MM.1S (cell line): ENCODE results near the gene TNFSF9.

Source experiments
- DNase-seq: peaks from one replicate; pipeline ENCODE4 v3.0.0-alpha.2; 2015
- H2AFZ ChIP-seq: fragments of 300-600 bp; sonication (generic); 2 replicates; pipeline ENCODE4 v1.6.0; 2016; ENCODE audit warnings: antibody characterized with exemption, low read length
- H3F3A ChIP-seq: fragments of 300-600 bp; sonication (generic); 2 replicates; pipeline ENCODE4 v1.6.1; 2016; ENCODE audit warnings: mild to moderate bottlenecking, antibody characterized with exemption, low read length, moderate library complexity, mixed read lengths; ENCODE audit not compliant: insufficient read depth
- H3K27ac ChIP-seq: fragments of 300-600 bp; sonication (generic); 2 replicates; pipeline ENCODE4 v1.5.1; 2016; ENCODE audit warnings: mild to moderate bottlenecking, low read length
- H3K27me3 ChIP-seq: fragments of 300-600 bp; sonication (generic); replicated peaks from 2 replicates; pipeline ENCODE4 v1.6.0; 2016; ENCODE audit warnings: low read length; ENCODE audit not compliant: insufficient read depth
- H3K36me3 ChIP-seq: fragments of 300-600 bp; sonication (generic); replicated peaks from 2 replicates; pipeline ENCODE4 v1.6.1; 2016; ENCODE audit warnings: mild to moderate bottlenecking, low read length, mixed read lengths; ENCODE audit not compliant: insufficient read depth
- H3K4me1 ChIP-seq: fragments of 300-600 bp; sonication (generic); 2 replicates; pipeline ENCODE4 v1.6.1; 2016; ENCODE audit warnings: low read length, mixed read lengths
- H3K4me2 ChIP-seq: fragments of 300-600 bp; sonication (generic); 2 replicates; pipeline ENCODE4 v1.6.0; 2016; ENCODE audit warnings: low read depth, low read length
- H3K4me3 ChIP-seq: fragments of 300-600 bp; sonication (generic); 2 replicates; pipeline ENCODE4 v1.5.1; 2016; ENCODE audit warnings: low read length, mixed read lengths
- H3K79me2 ChIP-seq: fragments of 300-600 bp; sonication (generic); 2 replicates; pipeline ENCODE4 v1.6.1; 2016; ENCODE audit warnings: mixed run types, low read length, mixed read lengths
- H3K9ac ChIP-seq: fragments of 300-600 bp; sonication (generic); 2 replicates; pipeline ENCODE4 v1.6.1; 2016; ENCODE audit warnings: low read length, mixed read lengths
- H3K9me2 ChIP-seq: fragments of 300-600 bp; sonication (generic); replicated peaks from 2 replicates; pipeline ENCODE4 v1.6.1; 2016; ENCODE audit warnings: mild to moderate bottlenecking, low read length, mixed read lengths; ENCODE audit not compliant: insufficient read depth
- H3K9me3 ChIP-seq: fragments of 300-600 bp; sonication (generic); replicated peaks from 2 replicates; pipeline ENCODE4 v1.6.1; 2016; ENCODE audit warnings: mild to moderate bottlenecking, low read length, mixed read lengths; ENCODE audit not compliant: insufficient read depth
- H4K20me1 ChIP-seq: fragments of 300-600 bp; sonication (generic); 2 replicates; pipeline ENCODE4 v1.6.1; 2016; ENCODE audit warnings: mild to moderate bottlenecking, low read length, moderate library complexity, mixed read lengths; ENCODE audit not compliant: insufficient read depth
- EZH2 ChIP-seq: fragments of 300-600 bp; sonication (generic); optimal IDR thresholded peaks from 2 replicates; pipeline ENCODE3; 2017; ENCODE audit warnings: low read depth, mild to moderate bottlenecking, antibody characterized with exemption, low read length, mixed read lengths
- EZH2phosphoT487 ChIP-seq: fragments of 300-600 bp; sonication (generic); IDR thresholded peaks from 2 replicates; pipeline ENCODE4 v1.6.1; 2018; ENCODE audit warnings: antibody characterized with exemption, low read length
- TF ChIP-seq, protein P1 (sequence below): fragments of 300-600 bp; sonication (generic); IDR thresholded peaks from 2 replicates; pipeline ENCODE4 v1.5.1; 2016; ENCODE audit warnings: antibody characterized with exemption, low read length, mixed read lengths

Gene TNFSF9

DNA sequence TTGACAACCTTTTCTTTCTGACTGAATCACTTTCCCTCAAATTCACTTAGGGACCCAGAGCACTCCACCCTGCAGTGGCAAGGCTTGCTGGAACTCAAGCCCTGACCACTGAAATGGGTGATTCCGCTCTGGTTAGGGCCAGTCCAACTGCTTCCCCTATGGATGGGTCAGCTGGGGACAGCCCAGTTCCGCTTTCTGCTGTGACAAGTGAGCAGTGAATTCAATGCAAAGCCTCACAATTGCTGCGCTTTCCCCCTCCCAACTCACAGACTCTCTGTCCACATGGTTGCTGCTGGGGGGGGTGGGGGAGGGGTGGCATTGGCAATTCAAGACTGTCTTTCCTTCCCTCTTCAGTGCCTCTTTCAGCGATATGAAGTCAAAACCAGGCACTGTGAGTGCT lies 41.4 kb downstream of the TNFSF9 start:
- Histone ChIP-seq H3K9me3 (no peaks in the 10 kb centered on the region), H3K9me2 (no peaks in the 10 kb centered on the region), H3K4me1 (peaks cover 15% of the 10 kb centered on the region), H4K20me1 (no peaks in the 10 kb centered on the region), H3K4me3 (no peak overlapping the region), H3F3A (peaks cover 5% of the 10 kb centered on the region), H2AFZ (no peak overlapping the region), H3K4me2 (no peak overlapping the region), H3K36me3 (no peaks in the 10 kb centered on the region), H3K9ac (no peak overlapping the region), H3K79me2 (no peaks in the 10 kb centered on the region), H3K27ac (no peak overlapping the region), H3K27me3 (peaks cover 9% of the 10 kb centered on the region)
- no peak for DNase-seq
- TF ChIP-seq, protein P1, sequence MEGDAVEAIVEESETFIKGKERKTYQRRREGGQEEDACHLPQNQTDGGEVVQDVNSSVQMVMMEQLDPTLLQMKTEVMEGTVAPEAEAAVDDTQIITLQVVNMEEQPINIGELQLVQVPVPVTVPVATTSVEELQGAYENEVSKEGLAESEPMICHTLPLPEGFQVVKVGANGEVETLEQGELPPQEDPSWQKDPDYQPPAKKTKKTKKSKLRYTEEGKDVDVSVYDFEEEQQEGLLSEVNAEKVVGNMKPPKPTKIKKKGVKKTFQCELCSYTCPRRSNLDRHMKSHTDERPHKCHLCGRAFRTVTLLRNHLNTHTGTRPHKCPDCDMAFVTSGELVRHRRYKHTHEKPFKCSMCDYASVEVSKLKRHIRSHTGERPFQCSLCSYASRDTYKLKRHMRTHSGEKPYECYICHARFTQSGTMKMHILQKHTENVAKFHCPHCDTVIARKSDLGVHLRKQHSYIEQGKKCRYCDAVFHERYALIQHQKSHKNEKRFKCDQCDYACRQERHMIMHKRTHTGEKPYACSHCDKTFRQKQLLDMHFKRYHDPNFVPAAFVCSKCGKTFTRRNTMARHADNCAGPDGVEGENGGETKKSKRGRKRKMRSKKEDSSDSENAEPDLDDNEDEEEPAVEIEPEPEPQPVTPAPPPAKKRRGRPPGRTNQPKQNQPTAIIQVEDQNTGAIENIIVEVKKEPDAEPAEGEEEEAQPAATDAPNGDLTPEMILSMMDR: no peak
- TF ChIP-seq EZH2: no peak
- TF ChIP-seq EZH2phosphoT487: no peak

DNA sequence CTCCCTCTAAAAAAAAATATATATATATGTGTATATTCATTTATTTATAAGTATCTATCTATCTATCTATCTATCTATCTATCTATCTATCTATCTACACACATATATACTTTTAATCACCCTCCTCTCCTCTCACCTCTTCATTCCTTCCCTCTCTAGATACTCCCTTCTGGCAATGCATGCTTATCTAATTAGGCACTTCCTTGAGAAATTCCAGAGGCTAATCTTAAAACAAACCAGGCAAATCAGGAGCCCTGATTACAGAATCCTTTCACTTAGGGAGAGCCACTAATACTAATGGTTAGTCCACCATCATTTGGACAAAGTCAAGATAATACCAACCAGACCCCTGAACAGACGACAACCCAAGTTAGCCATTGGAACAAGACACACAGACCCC lies 42.5 kb downstream of the TNFSF9 start:
- DNase-seq: no peak
- Histone ChIP-seq H3K79me2 (no peaks in the 10 kb centered on the region), H3K4me1 (peaks cover 25% of the 10 kb centered on the region), H3F3A (peaks cover 15% of the 10 kb centered on the region), H3K9ac (no peak overlapping the region), H3K4me3 (no peak overlapping the region), H3K4me2 (no peak overlapping the region), H3K36me3 (no peaks in the 10 kb centered on the region), H3K9me3 (no peaks in the 10 kb centered on the region), H4K20me1 (no peaks in the 10 kb centered on the region), H3K9me2 (no peaks in the 10 kb centered on the region), H3K27me3 (no peaks in the 10 kb centered on the region), H2AFZ (no peak overlapping the region), H3K27ac (no peak overlapping the region)
- no peak for TF ChIP-seq EZH2phosphoT487
- TF ChIP-seq, protein P1: no peak
- TF ChIP-seq EZH2: no peak

DNA sequence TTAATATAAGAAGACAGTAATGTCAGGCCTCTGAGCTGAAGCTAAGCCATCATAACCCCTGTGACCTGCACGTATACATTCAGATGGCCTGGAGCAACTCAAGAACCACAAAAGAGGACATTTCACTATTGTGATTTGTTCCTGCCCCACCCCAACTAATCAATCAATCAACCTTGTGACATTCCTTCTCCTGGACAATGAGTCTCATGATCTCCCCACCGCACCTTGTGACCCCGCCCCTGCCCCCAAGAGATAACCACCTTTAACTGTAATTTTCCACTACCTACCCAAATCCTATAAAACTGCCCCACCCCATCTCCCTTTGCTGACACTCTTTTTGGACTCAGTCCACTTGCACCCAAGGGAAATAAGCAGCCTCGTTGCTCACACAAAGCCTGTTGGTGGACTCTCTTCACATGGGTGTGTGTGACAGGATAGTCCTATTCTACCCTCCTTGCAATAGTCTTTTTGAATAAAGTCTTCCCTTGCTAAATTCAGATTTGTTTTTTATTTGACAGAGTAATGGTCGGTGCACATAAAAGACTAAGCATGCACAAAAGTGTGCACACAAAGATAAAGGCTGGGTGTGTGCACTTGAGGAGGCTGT lies 46.1 kb downstream of the TNFSF9 start:
- Histone ChIP-seq H2AFZ (0 out of 2 replicates have a peak overlapping the region, but pooled peaks have one; percentile 0), H3F3A (peaks cover 19% of the 10 kb centered on the region), H3K4me2 (peak overlapping the region; percentile 61), H3K9ac (peak overlapping the region; percentile 39; the same call in 1 of the 2 replicates), H4K20me1 (no peaks in the 10 kb centered on the region), H3K36me3 (no peaks in the 10 kb centered on the region), H3K4me1 (peaks cover 39% of the 10 kb centered on the region), H3K9me3 (no peaks in the 10 kb centered on the region), H3K9me2 (no peaks in the 10 kb centered on the region), H3K79me2 (no peaks in the 10 kb centered on the region), H3K27me3 (no peaks in the 10 kb centered on the region), H3K4me3 (0 out of 2 replicates have a peak overlapping the region, but pooled peaks have one; percentile 2), H3K27ac (peak overlapping the region; percentile 91)
- TF ChIP-seq, protein P1: no peak
- no peak for TF ChIP-seq EZH2phosphoT487
- DNase-seq: no peak
